Endothelial cell of umbilical vein (primary cell): ENCODE measurements around the gene TMEFF1.

Experiments used
- CTCF ChIP-seq, 2 donors: IDR thresholded peaks; 1 replicate in 1 of 2; 2 replicates in 1 of 2; pipeline ENCODE4 v1.5.1; 2011; ENCODE audit warnings: low read length in 2 of 2, mild to moderate bottlenecking in 2 of 2, moderate library complexity in 2 of 2, control low read depth in 1 of 2, inconsistent platforms in 1 of 2, low read depth in 1 of 2; ENCODE audit not compliant: insufficient read depth in 1 of 2; ENCODE audit errors: extremely low read depth in 1 of 2
- EZH2 ChIP-seq: IDR thresholded peaks from 2 replicates; pipeline ENCODE4 v1.6.1; 2012; ENCODE audit warnings: borderline replicate concordance, low read depth, mild to moderate bottlenecking, moderate library complexity, low read length, inconsistent platforms; ENCODE audit not compliant: severe bottlenecking
- JUN ChIP-seq: IDR thresholded peaks from 2 replicates; pipeline ENCODE4 v1.6.1; 2011; ENCODE audit warnings: borderline replicate concordance, low read depth; ENCODE audit not compliant: insufficient read length, insufficient read depth
- MAX ChIP-seq: IDR thresholded peaks from 2 replicates; pipeline ENCODE4 v1.6.1; 2011; ENCODE audit not compliant: insufficient read depth, insufficient read length
- MYC ChIP-seq: IDR thresholded peaks from one replicate; pipeline ENCODE4 v1.6.1; 2011; ENCODE audit warnings: mild to moderate bottlenecking, low read depth, low read length
- POLR2A ChIP-seq: IDR thresholded peaks from 2 replicates; pipeline ENCODE4 v1.6.1; 2012; ENCODE audit warnings: low read depth, mild to moderate bottlenecking, control low read depth, low read length
- POLR2AphosphoS5 ChIP-seq: IDR thresholded peaks from 2 replicates; pipeline ENCODE4 v1.6.1; 2012; ENCODE audit warnings: low read depth, mild to moderate bottlenecking, control low read depth, low read length, moderate library complexity; ENCODE audit not compliant: insufficient read depth

- TF ChIP-seq POLR2AphosphoS5 (no peak), EZH2 (no peak), CTCF (IDR thresholded peaks at IDR 0.05; ENCODE audit: extremely low read depth in 1 of 2, insufficient read depth in 1 of 2, low read depth in 1 of 2, low read length in 2 of 2) (no peak), MAX (no peak), POLR2A (no peak), JUN (no peak), MYC (no peak)
Measured at GRCh38 chr9:100447041-100447440, 25.9 kb upstream of the TMEFF1 start.
